ENCODE results near the gene ZNF835. TPM values are rescaled to one million over a fixed set of nuclear protein-coding genes. Genes with fewer than 3 reads are reported as not detected.

Gene ZNF835
- polyA plus RNA-seq, 2 of the 4 experiments (the other 2 are of a cell fraction), result not detected

DNA sequence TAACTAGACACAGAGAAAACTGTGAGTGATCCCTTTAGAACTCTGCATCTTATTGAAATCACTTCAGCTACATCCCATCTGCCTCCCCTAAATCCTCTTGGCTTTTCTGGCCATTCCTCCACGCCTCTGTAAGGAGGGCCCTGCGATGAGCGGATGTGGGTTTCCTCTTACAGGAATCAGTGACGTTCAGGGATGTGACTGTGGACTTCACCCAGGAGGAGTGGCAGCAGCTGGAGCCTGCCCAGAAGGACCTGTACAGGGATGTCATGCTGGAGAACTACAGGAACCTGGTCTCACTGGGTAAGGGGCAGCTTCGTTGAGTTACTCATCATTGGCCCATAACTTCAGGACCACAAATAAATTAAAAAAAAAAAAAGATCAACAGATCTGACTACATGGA, 57.9 kb downstream of the ZNF835 start (continued):
- TF ChIP-seq, protein P1, sequence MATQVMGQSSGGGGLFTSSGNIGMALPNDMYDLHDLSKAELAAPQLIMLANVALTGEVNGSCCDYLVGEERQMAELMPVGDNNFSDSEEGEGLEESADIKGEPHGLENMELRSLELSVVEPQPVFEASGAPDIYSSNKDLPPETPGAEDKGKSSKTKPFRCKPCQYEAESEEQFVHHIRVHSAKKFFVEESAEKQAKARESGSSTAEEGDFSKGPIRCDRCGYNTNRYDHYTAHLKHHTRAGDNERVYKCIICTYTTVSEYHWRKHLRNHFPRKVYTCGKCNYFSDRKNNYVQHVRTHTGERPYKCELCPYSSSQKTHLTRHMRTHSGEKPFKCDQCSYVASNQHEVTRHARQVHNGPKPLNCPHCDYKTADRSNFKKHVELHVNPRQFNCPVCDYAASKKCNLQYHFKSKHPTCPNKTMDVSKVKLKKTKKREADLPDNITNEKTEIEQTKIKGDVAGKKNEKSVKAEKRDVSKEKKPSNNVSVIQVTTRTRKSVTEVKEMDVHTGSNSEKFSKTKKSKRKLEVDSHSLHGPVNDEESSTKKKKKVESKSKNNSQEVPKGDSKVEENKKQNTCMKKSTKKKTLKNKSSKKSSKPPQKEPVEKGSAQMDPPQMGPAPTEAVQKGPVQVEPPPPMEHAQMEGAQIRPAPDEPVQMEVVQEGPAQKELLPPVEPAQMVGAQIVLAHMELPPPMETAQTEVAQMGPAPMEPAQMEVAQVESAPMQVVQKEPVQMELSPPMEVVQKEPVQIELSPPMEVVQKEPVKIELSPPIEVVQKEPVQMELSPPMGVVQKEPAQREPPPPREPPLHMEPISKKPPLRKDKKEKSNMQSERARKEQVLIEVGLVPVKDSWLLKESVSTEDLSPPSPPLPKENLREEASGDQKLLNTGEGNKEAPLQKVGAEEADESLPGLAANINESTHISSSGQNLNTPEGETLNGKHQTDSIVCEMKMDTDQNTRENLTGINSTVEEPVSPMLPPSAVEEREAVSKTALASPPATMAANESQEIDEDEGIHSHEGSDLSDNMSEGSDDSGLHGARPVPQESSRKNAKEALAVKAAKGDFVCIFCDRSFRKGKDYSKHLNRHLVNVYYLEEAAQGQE (IDR thresholded peaks at IDR 0.05), result no peak
- TF ChIP-seq ZFP36 (IDR thresholded peaks at IDR 0.05; ENCODE audit: borderline replicate concordance, partially characterized antibody) (no peak), SMC3 (IDR thresholded peaks at IDR 0.05) (no peak), RNF2 (IDR thresholded peaks at IDR 0.05; ENCODE audit: borderline replicate concordance, low read depth) (no peak), MYC (IDR thresholded peaks at IDR 0.05; ENCODE audit: borderline replicate concordance, low read length) (no peak), ESRRA (IDR thresholded peaks at IDR 0.05; ENCODE audit: borderline replicate concordance, low read length) (no peak)
- TF ChIP-seq, protein P2, sequence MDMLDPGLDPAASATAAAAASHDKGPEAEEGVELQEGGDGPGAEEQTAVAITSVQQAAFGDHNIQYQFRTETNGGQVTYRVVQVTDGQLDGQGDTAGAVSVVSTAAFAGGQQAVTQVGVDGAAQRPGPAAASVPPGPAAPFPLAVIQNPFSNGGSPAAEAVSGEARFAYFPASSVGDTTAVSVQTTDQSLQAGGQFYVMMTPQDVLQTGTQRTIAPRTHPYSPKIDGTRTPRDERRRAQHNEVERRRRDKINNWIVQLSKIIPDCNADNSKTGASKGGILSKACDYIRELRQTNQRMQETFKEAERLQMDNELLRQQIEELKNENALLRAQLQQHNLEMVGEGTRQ (IDR thresholded peaks at IDR 0.05), result no peak

DNA sequence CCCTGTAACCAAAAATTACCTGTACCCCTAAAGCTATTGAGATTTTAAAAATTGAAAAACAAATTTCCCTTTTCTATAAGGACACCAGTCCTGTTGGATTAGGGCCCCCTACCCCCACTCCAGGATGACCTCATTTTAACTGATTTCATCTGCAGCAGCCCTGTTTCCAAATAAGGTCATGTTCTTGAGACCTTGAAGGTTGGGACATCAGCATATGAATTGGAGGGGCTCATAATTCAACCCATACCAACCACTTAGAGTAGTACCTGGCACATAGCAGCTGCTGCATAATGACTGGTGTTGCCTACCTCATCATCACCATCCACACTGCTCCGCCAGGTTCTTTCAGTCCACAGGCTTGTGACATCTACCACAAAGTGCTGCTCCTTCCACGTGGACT, 58.8 kb downstream of the ZNF835 start:
- FAIRE-seq, result no peak
- no peak overlapping the region for H3K27ac ChIP-seq

More for the DNA sequence above, 58.8 kb downstream of the ZNF835 start:
- DNase-seq (ENCODE audit: low read depth in 1 of 2, low spot score in 1 of 2), result no peak
- 98% methylated on average over 2 of the region's 2 CpGs for WGBS (ENCODE audit: missing lambda C conversion rate)
- H3K4me1 ChIP-seq, result no peaks in the 10 kb centered on the region
- ChIA-PET CTCF (no interaction called here), POLR2A (no interaction called here)
- no peak for ATAC-seq
- no peak overlapping the region for H3K4me2 ChIP-seq
- no peak overlapping the region for H3K4me3 ChIP-seq
- H3K9me3 ChIP-seq, result peaks cover 94% of the 10 kb centered on the region
- no peak for TF ChIP-seq POLR2AphosphoS2 (conservative IDR thresholded peaks at IDR 0.05; ENCODE audit: low read length)
- TF ChIP-seq, protein P2 (IDR thresholded peaks at IDR 0.05), result no peak
- no peak for TF ChIP-seq RARB (CRISPR knock-in tag; IDR thresholded peaks at IDR 0.05)
- TF ChIP-seq HOXB13 (CRISPR knock-in tag; IDR thresholded peaks at IDR 0.05; ENCODE audit: low read depth), result no peak
- TF ChIP-seq, protein P3, sequence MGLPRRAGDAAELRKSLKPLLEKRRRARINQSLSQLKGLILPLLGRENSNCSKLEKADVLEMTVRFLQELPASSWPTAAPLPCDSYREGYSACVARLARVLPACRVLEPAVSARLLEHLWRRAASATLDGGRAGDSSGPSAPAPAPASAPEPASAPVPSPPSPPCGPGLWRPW (IDR thresholded peaks at IDR 0.05), result no peak
- no peak for TF ChIP-seq FOSB (CRISPR knock-in tag; IDR thresholded peaks at IDR 0.05)
- TF ChIP-seq SREBF2 (IDR thresholded peaks at IDR 0.05), result no peak
- no peak for TF ChIP-seq POLR2A (IDR thresholded peaks at IDR 0.05; ENCODE audit: low read length)
- TF ChIP-seq, protein P4, sequence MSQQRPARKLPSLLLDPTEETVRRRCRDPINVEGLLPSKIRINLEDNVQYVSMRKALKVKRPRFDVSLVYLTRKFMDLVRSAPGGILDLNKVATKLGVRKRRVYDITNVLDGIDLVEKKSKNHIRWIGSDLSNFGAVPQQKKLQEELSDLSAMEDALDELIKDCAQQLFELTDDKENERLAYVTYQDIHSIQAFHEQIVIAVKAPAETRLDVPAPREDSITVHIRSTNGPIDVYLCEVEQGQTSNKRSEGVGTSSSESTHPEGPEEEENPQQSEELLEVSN (IDR thresholded peaks at IDR 0.05; ENCODE audit: borderline replicate concordance, low read depth), result no peak

Other genes with a start within 250 kb of the ZNF835 start
- not detected in 2 replicates for gene ZNF667, start 194.4 kb downstream of the ZNF835 start, polyA plus RNA-seq (2011; rRNA removed)
- gene ZNF667, start 194.4 kb downstream of the ZNF835 start, polyA plus RNA-seq (2017; fragmentation: RNase III; extraction: RNeasy Plus Mini Kit Qiagen cat#74134 plus additional on column Dnase treatment), result not detected in 3 replicates
- gene ZNF471, start 163.9 kb downstream of the ZNF835 start, polyA plus RNA-seq (2011; rRNA removed), result 0.18 and 0.20 TPM in 2 replicates
- gene ZNF471, start 163.9 kb downstream of the ZNF835 start, polyA plus RNA-seq (2017; fragmentation: RNase III; extraction: RNeasy Plus Mini Kit Qiagen cat#74134 plus additional on column Dnase treatment), result 0.04 to 0.16 TPM (median 0.07 TPM) in 3 replicates
- gene ZFP28, start 132.8 kb downstream of the ZNF835 start, polyA plus RNA-seq (2011; rRNA removed), result 7.9 and 8.1 TPM in 2 replicates
- gene ZFP28, start 132.8 kb downstream of the ZNF835 start, polyA plus RNA-seq (2017; fragmentation: RNase III; extraction: RNeasy Plus Mini Kit Qiagen cat#74134 plus additional on column Dnase treatment), result 2.4 to 2.8 TPM (median 2.7 TPM) in 3 replicates
- gene ZNF470, start 104.3 kb downstream of the ZNF835 start, polyA plus RNA-seq (2011; rRNA removed), result 2.8 and 3.9 TPM in 2 replicates
- gene ZNF470, start 104.3 kb downstream of the ZNF835 start, polyA plus RNA-seq (2017; fragmentation: RNase III; extraction: RNeasy Plus Mini Kit Qiagen cat#74134 plus additional on column Dnase treatment), result 1.6 to 1.7 TPM (median 1.7 TPM) in 3 replicates
- 6.7 and 6.8 TPM in 2 replicates for gene ZNF71, start 76.5 kb downstream of the ZNF835 start, polyA plus RNA-seq (2011; rRNA removed)
- 6.9 to 8.1 TPM (median 7.9 TPM) in 3 replicates for gene ZNF71, start 76.5 kb downstream of the ZNF835 start, polyA plus RNA-seq (2017; fragmentation: RNase III; extraction: RNeasy Plus Mini Kit Qiagen cat#74134 plus additional on column Dnase treatment)
- gene SMIM17, start 28.6 kb downstream of the ZNF835 start, polyA plus RNA-seq (2011; rRNA removed), result 0.15 TPM in 1 of 2 replicates, not detected in the other
- gene SMIM17, start 28.6 kb downstream of the ZNF835 start, polyA plus RNA-seq (2017; fragmentation: RNase III; extraction: RNeasy Plus Mini Kit Qiagen cat#74134 plus additional on column Dnase treatment), result not detected in 3 replicates
- not detected in 2 replicates for gene PEG3, start 169.0 kb upstream of the ZNF835 start, polyA plus RNA-seq (2011; rRNA removed)
- not detected in 3 replicates for gene PEG3, start 169.0 kb upstream of the ZNF835 start, polyA plus RNA-seq (2017; fragmentation: RNase III; extraction: RNeasy Plus Mini Kit Qiagen cat#74134 plus additional on column Dnase treatment)
- gene ZIM2, start 169.0 kb upstream of the ZNF835 start, polyA plus RNA-seq (2011; rRNA removed), result not detected in 2 replicates
- not detected in 3 replicates for gene ZIM2, start 169.0 kb upstream of the ZNF835 start, polyA plus RNA-seq (2017; fragmentation: RNase III; extraction: RNeasy Plus Mini Kit Qiagen cat#74134 plus additional on column Dnase treatment)